GM12801 (cell line): ENCODE data around the gene MED17.

Source experiments
- TF ChIP-seq, protein P1 (sequence below): IDR thresholded peaks from one replicate; pipeline ENCODE4 v1.5.1; 2011; ENCODE audit warnings: control low read depth; ENCODE audit not compliant: insufficient read length; ENCODE audit errors: extremely low read depth

MED17 gene, protein sequence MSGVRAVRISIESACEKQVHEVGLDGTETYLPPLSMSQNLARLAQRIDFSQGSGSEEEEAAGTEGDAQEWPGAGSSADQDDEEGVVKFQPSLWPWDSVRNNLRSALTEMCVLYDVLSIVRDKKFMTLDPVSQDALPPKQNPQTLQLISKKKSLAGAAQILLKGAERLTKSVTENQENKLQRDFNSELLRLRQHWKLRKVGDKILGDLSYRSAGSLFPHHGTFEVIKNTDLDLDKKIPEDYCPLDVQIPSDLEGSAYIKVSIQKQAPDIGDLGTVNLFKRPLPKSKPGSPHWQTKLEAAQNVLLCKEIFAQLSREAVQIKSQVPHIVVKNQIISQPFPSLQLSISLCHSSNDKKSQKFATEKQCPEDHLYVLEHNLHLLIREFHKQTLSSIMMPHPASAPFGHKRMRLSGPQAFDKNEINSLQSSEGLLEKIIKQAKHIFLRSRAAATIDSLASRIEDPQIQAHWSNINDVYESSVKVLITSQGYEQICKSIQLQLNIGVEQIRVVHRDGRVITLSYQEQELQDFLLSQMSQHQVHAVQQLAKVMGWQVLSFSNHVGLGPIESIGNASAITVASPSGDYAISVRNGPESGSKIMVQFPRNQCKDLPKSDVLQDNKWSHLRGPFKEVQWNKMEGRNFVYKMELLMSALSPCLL

DNA sequence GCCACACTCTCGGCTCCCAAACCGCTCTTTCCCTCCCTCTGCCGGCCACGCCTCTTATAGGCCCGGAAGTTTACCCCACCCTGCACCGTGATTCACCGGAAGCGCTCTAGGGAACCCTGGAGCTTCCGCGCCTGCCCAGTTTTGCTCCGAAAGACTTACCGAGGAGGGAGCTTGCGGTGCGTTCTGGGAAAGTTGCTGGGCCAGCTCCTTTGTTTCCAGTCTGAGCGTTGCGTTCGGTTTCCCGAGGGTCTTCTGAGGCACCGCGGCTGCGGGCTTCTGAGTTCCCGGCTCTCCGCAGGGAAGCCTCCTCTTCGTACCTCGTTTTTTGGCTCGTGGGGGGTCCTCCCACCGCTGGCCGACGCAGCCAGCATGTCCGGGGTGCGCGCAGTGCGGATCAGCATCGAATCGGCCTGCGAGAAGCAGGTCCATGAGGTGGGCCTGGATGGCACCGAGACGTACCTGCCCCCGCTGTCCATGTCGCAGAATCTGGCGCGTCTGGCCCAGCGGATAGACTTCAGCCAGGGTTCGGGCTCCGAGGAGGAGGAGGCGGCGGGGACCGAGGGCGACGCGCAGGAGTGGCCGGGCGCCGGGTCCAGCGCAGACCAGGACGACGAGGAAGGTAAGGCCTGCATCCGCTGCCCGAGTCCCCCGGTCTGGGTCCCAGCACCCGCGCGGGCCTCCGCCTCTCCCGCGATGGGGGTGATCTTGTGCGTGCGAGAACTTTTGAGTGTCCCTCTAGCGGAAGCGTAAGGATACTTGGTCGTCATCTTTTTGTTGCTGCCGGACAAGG is at the start of gene MED17:
TSS of gene MED17 (plus strand) at position 138 of the 790 bp plus-strand sequence. CDS start at position 370, 232 bp downstream.
- TF ChIP-seq, protein P1, sequence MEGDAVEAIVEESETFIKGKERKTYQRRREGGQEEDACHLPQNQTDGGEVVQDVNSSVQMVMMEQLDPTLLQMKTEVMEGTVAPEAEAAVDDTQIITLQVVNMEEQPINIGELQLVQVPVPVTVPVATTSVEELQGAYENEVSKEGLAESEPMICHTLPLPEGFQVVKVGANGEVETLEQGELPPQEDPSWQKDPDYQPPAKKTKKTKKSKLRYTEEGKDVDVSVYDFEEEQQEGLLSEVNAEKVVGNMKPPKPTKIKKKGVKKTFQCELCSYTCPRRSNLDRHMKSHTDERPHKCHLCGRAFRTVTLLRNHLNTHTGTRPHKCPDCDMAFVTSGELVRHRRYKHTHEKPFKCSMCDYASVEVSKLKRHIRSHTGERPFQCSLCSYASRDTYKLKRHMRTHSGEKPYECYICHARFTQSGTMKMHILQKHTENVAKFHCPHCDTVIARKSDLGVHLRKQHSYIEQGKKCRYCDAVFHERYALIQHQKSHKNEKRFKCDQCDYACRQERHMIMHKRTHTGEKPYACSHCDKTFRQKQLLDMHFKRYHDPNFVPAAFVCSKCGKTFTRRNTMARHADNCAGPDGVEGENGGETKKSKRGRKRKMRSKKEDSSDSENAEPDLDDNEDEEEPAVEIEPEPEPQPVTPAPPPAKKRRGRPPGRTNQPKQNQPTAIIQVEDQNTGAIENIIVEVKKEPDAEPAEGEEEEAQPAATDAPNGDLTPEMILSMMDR: no peak

DNA sequence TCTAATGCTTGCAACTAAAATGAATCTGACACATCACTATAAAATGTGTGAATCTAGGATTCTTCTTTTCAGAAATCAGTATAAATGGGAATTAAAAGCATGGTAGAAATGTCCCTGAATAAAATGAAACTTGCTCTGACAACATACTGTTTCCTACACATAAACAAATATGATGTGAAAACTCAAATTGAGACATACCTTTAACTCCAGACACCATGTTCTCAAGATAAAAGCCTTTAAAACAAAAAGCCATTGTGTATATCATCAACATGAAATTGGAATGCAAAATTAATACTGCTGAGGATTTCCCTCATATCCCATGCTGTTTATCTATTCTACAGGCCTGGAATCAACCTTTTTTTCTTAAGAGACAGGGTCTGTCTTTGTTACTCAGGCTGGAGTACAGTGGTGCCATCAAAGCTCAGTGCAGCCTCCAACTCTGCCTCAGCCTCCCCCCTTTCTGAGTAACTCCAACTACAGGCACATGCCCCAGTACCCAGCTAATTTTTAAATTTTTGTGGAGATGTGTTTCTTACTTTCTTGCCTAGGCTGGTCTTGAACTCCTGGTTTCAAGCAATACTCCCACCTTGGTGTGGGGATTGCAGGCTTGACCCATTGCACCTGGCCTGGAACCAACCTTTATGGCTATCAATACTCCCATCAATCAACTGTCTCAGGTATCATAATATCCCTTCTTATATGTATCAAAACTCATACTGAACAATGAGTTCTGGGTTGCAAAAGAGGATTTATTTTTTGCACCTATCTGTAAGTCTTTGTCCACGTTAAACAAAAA is 49.5 kb upstream of the MED17 start:
- TF ChIP-seq, protein P1: no peak

DNA sequence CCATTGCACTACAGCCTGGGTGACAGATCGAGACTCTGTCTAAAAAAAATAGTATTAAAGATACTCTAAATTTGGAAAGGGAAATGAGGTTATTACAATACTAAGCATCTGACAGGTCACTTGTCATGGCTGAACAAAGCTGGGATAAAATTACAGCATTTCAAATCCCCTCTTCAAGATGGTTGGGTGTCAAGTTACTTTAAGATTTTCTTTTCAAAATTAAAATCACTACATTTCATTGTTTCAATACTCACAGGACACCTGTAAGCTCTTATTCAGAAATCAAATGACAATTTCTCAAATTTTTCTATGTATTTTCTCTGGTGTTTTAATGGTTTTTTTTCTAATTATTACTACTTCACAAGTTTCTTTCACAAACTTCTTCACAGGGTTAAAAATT is 48.5 kb upstream of the MED17 start:
- TF ChIP-seq, protein P1: no peak

DNA sequence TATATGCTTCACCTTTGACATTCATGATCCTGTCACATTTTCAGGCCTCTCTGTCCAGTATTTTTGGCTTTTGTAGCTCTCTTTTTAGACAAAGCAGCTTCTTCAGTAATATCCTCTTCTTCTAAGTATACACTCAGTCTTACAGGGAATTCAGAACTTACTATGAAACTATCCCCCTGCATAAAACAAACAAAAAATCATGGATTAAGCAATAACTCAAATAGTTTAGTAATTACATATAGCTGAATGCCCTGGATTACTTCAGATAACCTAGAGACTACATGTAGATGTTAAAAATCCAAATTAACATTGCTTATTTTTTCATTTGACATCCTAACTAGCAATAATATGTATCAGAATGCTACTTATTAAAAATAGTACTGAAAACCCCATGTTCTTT is 48.0 kb upstream of the MED17 start:
- TF ChIP-seq, protein P1: no peak

DNA sequence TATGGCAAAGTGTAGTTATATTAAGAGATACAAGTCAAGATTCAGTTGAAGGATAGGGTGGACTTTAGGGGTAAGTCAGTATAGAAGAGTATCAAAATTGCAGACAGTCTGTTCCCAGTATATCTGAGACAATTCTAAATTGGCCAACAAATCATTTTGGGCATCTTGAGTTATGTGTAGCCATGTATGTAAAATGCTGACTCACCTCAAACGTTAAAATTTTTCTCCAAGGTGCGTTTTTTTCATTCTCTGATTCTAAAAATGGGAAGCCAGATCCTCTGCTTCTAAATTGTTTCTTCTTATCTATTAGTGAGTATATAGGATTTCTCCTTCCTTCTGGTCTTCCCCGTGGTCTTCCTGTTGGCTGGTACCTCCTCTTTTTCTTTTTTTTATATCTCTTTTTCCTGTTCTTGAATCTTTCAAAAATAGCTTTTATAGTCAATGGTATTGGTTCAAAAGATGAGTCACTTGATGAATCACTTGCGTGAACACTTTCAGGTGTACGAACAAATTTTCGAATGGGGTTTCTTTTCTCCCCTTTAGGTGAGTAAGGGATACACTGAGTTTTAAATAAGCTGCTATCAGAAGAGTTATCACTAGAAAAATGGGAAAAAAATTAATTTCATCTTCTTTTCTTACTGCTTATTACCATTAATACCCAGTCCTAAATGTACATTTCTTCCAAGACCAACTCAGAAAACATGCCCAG is 46.0 kb upstream of the MED17 start:
- TF ChIP-seq, protein P1: no peak

DNA sequence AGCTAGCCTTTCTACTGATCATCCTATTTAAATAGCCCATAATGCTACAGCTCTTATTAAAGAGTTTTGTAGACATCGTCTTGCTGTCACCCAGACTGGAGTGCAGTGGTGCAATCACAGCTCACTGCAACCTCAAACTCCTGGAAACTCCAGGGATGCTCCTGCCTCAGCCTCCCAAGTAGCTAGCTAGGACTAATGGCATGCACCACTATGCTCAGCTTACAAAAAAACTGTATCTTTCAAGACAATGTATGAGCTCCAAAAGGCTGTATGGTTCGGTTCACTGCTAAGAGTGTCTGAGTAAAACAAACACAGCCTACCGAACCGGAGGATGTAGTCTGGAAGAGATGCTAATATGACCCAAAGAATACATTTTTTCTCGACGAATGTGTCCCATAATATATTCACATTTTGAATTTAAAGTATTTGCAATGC is 45.4 kb upstream of the MED17 start:
- TF ChIP-seq, protein P1: no peak
